Lung (tissue), 12 donors: Measurements from ENCODE around the gene ATG4C. TPM values are rescaled to one million over a fixed set of nuclear protein-coding genes. Genes with fewer than 3 reads are reported as not detected.
"Not testable (repeated sequence)": the region's sequence is repeated elsewhere in the genome, so short reads cannot be mapped to it uniquely, and the experiment has no call there.

Experiments
- ATAC-seq: fragments of 200-7000 bp; cut with Tn5 transposase; one replicate; pipeline ENCODE4 v1.9.1; 2020; ENCODE audit warnings: moderate number of reproducible peaks; ENCODE audit not compliant: insufficient read depth, low FRiP score
- DNase-seq, 3 donors: peaks; one replicate each; pipeline ENCODE4 v3.0.0-alpha.2; 2013 to 2017
- H3K27ac ChIP-seq, 2 donors: one replicate each; pipeline ENCODE4 v1.5.1; 2013; ENCODE audit warnings: mild to moderate bottlenecking in 2 of 2, moderate library complexity in 2 of 2, control low read depth in 1 of 2, inconsistent platforms in 1 of 2, low read depth in 1 of 2, low read length in 1 of 2
- H3K27me3 ChIP-seq, 3 donors: one replicate each; pipeline ENCODE4 v1.5.1; 2013; ENCODE audit warnings: low read length in 2 of 3; ENCODE audit not compliant: control insufficient read depth in 3 of 3, insufficient read depth in 3 of 3
- H3K36me3 ChIP-seq, 4 donors: one replicate each; pipeline ENCODE4 v1.5.1; 2013; ENCODE audit warnings: low read length in 4 of 4, mild to moderate bottlenecking in 1 of 4, moderate library complexity in 1 of 4; ENCODE audit not compliant: control insufficient read depth in 4 of 4, insufficient read depth in 4 of 4
- H3K4me1 ChIP-seq, 5 donors: one replicate each; pipeline ENCODE4 v1.5.1; 2013; ENCODE audit warnings: low read length in 5 of 5, mild to moderate bottlenecking in 2 of 5, moderate library complexity in 1 of 5; ENCODE audit not compliant: control insufficient read depth in 5 of 5, insufficient read depth in 5 of 5
- H3K4me3 ChIP-seq: one replicate; pipeline ENCODE4 v1.5.1; 2013; ENCODE audit warnings: mild to moderate bottlenecking, control low read depth, moderate library complexity
- H3K9ac ChIP-seq, 2 donors: one replicate each; pipeline ENCODE4 v1.5.1; 2013; ENCODE audit warnings: low read length in 2 of 2, control low read depth in 1 of 2; ENCODE audit not compliant: insufficient read depth in 1 of 2
- H3K9me3 ChIP-seq, 4 donors: one replicate each; pipeline ENCODE4 v1.5.1; 2013; ENCODE audit warnings: low read length in 3 of 4, mild to moderate bottlenecking in 1 of 4, moderate library complexity in 1 of 4; ENCODE audit not compliant: control insufficient read depth in 4 of 4, insufficient read depth in 3 of 4
- WGBS, 2 donors: extraction: QIAGEN DNeasy Blood & Tissue Kit; methylation state at CpG; one replicate each; pipeline ENCODE4 v1.1.7; 2013; 5-methylcytosine and 5-hydroxymethylcytosine counted together
- polyA plus RNA-seq, 2 donors: library from polyadenylated mRNA; stranded (reverse); fragments of 200-250 nt; gene quantifications; one replicate each; pipeline ENCODE4 v1.2.1, GENCODE V29; 2013
- total RNA-seq, 2 donors: library from RNA; depleted of rRNA in 1 of 2; stranded (reverse); fragments of >200 nt in 1 of 2; gene quantifications; one replicate each; pipeline ENCODE4 v1.2.1, GENCODE V29; 2014 to 2021
- TF ChIP-seq, protein P1 (sequence below): IDR thresholded peaks from 2 replicates; pipeline ENCODE4 v1.5.1; 2012; ENCODE audit warnings: mild to moderate bottlenecking; ENCODE audit errors: control extremely low read depth, extremely low read depth
- donor health status: control.
- donor health status: control.
- donor health status: Bipolar disorder and iron deficiency.
- donor health status: healthy.
- donor health status: DM: yes; HTN: yes; CAD: no.

The ATG4C gene
- total and polyA plus RNA-seq, 4 donors = 3.9 to 12.9 (median 7.3) TPM

DNA sequence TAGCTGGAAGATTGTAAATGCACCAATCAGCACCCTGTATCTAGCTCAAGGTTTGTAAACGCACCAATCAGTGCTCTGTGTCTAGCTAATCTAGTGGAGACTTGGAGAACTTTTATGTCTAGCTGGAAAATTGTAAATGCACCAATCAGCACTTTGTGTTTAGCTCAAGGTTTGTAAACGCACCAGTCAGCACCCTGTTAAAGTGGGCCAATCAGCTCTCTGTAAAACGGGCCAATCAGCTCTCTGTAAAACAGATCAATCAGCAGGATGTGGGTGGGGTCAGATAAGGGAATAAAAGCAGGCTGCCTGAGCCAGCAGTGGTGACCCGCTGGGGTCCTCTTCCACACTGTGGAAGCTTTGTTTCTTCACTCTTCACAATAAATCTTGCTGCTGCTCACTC is 21.9 kb upstream of the ATG4C start:
- H3K27me3 ChIP-seq, ATAC-seq, H3K4me1 ChIP-seq, H3K9me3 ChIP-seq, H3K36me3 ChIP-seq, H3K4me3 ChIP-seq, H3K27ac ChIP-seq, H3K9ac ChIP-seq, DNase-seq: not testable (repeated sequence)
- 92 to 93% methylated on average over 4 of the region's 4 CpGs for WGBS, 2 donors

- no peaks in the 10 kb centered on the region for H3K4me1 ChIP-seq
- ATAC-seq = no peak
- 57 to 58% methylated on average over 4 of the region's 4 CpGs for WGBS, 2 donors
- no peak overlapping the region for H3K27ac ChIP-seq
- no peaks in the 10 kb centered on the region for H3K9me3 ChIP-seq
- TF ChIP-seq, protein P1, sequence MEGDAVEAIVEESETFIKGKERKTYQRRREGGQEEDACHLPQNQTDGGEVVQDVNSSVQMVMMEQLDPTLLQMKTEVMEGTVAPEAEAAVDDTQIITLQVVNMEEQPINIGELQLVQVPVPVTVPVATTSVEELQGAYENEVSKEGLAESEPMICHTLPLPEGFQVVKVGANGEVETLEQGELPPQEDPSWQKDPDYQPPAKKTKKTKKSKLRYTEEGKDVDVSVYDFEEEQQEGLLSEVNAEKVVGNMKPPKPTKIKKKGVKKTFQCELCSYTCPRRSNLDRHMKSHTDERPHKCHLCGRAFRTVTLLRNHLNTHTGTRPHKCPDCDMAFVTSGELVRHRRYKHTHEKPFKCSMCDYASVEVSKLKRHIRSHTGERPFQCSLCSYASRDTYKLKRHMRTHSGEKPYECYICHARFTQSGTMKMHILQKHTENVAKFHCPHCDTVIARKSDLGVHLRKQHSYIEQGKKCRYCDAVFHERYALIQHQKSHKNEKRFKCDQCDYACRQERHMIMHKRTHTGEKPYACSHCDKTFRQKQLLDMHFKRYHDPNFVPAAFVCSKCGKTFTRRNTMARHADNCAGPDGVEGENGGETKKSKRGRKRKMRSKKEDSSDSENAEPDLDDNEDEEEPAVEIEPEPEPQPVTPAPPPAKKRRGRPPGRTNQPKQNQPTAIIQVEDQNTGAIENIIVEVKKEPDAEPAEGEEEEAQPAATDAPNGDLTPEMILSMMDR = no peak
- H3K9ac ChIP-seq = no peak overlapping the region
- no peaks in the 10 kb centered on the region for H3K36me3 ChIP-seq
- no peak for DNase-seq
- H3K4me3 ChIP-seq = no peak overlapping the region
- no peaks in the 10 kb centered on the region for H3K27me3 ChIP-seq
These were observed 18.0 kb upstream of the ATG4C start for GRCh38 chr1:62765981-62766380.

DNA sequence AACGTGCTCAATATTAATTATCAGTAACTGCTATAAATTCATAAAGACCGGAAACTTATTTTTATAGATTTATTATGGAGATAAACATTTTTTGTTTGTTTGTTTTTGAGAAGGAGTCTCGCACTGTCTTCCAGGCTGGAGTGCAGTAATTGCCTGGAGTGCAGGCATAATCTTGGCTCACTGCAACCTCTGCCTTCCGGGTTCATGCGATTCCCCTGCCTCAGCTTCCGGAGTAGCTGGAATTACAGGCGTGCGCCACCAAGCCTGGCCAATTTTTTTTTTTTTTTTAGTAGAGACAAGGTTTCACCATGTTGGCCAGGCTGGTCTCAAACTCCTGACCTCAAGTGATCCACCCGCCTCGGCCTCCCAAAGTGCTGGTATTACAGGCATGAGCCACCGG is 15.4 kb upstream of the ATG4C start:
- 86 to 94% methylated on average over 11 of the region's 11 CpGs for WGBS, 2 donors

GRCh38 chr1:62772607-62773295 is 11.2 kb upstream of the ATG4C start:
- no peak overlapping the region for H3K9ac ChIP-seq
- TF ChIP-seq, protein P1 = no peak
- no peaks in the 10 kb centered on the region for H3K4me1 ChIP-seq
- 95 to 100% methylated on average over 1 of the region's 1 CpG for whole genome bisulfite sequencing, 2 donors
- H3K36me3 ChIP-seq = no peaks in the 10 kb centered on the region
- H3K27ac ChIP-seq = no peak overlapping the region
- H3K9me3 ChIP-seq = peaks cover 0 to 4% (median 1%) of the 10 kb centered on the region in 4 donors
- ATAC-seq = no peak
- H3K27me3 ChIP-seq = no peaks in the 10 kb centered on the region
- DNase-seq = no peak
- no peak overlapping the region for H3K4me3 ChIP-seq

More for the DNA sequence above, 15.4 kb upstream of the ATG4C start:
- not testable (repeated sequence) for H3K9ac ChIP-seq, DNase-seq, H3K27me3 ChIP-seq, H3K27ac ChIP-seq, ATAC-seq, H3K36me3 ChIP-seq, H3K4me3 ChIP-seq, H3K4me1 ChIP-seq, H3K9me3 ChIP-seq
